ENCODE measurements around the gene ABHD12. TPM values are rescaled to one million over a fixed set of nuclear protein-coding genes. Genes with fewer than 3 reads are reported as not detected.

ABHD12 gene
- total RNA-seq, 1 donor from 2014 or later = 23.2 TPM

GRCh38 chr20:25382704-25383370, 7.8 kb downstream of the ABHD12 start:
- DNase-seq (ENCODE audit: low read depth in 2 of 2) = no peak

- DNase-seq (ENCODE audit: low read depth in 2 of 2) = no peak
Observed at GRCh38 chr20:25380945-25381614, 9.6 kb downstream of the ABHD12 start.

DNA sequence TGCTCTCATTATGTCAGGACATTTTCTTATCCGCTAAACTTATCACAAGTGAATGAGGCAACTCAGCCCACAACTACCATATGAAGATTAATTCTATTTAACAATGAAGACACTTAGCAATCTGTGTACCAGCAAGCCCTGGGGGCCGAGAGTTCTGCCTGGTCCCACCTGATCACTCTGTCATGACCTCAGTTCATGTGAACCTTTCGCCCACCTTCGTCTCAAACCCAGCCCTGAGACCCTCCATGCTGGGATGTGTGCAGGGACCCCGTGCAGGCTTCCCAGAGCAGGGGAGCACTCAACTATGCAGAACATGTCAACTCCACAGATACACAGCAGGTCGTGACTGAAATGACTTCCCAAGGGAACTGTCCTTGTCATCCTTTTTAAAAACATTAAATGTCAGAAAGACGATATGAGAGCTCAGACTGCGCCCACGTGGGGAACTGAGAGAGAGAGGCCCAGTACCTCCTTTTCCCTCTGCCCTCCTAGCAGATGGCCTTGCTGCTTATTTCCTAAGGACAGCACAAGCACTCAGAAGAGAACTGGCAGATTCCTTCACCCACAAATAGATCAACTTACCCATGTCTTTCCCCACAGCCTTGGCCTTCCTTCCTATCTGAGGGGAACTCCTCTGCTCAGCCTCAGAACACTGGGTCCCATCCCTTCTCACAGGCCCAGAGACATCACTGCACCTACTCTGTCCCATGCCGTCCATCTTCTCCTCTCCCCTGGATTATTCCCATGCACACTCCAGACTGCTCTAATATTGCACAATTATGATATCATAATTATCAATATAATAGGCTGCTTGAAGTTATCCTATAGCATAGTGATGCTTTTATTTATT, 11.5 kb downstream of the ABHD12 start:
- DNase-seq (ENCODE audit: low read depth in 2 of 2) = no peak

DNA sequence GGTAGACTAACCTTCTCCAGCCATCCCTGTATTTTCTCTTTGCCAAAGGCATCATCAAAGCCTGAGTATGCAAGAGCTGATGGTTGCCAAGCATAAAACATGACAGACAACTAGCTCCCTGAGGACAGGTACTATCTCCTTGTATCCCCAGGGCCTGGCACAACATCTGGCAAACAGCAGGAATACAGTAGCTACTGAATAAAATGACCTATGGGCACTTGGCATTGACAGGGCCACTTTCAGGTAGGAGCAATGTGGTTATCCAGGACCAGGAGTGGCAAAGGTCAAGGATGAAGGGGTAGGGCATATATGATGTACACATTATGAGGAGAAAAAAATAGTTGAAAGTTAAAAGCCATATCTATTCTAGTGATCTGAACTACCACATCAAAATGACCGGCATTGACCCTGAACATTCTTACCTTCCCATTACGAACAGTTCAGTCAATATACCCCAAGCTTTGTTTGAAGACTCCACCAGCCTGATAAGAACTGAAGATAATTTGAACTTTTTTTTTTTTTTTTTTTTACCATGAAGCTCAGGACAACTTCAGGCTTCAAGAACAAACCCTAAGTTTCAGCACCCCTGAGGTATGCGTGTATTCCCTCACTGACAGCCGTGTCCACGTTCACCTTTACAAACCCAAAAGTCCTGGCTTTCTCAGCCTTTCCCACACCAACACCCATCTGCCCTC, 12.3 kb downstream of the ABHD12 start:
- no peak for DNase-seq (ENCODE audit: low read depth in 2 of 2)

- DNase-seq (ENCODE audit: low read depth in 2 of 2) = no peak
Observed at GRCh38 chr20:25376886-25377285, 13.7 kb downstream of the ABHD12 start.

- DNase-seq (ENCODE audit: low read depth in 2 of 2) = no peak
Observed at GRCh38 chr20:25376236-25376635, 14.4 kb downstream of the ABHD12 start.

GRCh38 chr20:25374842-25375241, 15.8 kb downstream of the ABHD12 start:
- DNase-seq (ENCODE audit: low read depth in 2 of 2) = no peak

GRCh38 chr20:25372584-25373336, 17.9 kb downstream of the ABHD12 start:
- DNase-seq (ENCODE audit: low read depth in 2 of 2) = peak in 1 of 2 donors; percentile 77

DNA sequence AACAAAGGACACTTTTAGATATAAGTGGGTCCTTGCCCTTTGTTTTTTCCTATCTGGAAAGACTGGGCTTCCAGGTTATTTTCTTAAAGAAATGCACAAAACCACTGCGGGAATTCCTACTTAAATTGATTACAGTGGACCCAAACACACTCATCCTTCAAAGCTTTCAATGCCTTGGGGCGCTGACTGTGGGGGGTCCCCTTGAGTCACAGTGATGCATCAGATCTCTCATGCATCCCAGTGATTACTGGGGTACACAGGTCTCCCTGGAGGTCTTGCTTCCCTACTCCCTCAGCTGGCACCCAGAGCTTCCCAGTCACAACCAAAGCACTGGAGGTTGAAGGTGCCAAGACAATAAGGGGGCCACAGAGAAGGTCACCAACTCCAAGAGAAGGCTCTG, 20.7 kb downstream of the ABHD12 start:
- DNase-seq (ENCODE audit: low read depth in 2 of 2) = no peak

GRCh38 chr20:25369529-25369928, 21.1 kb downstream of the ABHD12 start:
- DNase-seq (ENCODE audit: low read depth in 2 of 2) = no peak

- DNase-seq (ENCODE audit: low read depth in 2 of 2) = no peak
Observed at GRCh38 chr20:25368976-25369375, 21.7 kb downstream of the ABHD12 start.

DNA sequence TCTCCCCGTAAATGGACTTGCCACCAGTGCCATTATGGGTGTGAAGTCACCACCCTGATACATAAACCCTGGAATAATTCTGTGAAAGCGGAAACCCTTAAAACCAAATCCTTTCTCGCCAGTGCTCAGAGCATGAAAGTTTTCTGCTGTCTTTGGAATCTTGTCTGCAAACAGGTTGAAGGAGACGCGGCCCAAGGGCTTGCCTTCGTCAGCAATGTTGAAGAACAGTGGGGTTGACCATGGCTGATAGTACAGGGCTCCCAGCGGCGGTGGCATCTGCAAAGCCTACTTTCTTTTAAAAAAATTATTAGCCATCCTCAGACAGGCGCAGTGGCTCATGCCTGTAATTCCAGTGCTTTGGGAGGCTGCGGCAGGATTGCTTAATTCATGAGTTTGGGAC, 22.1 kb downstream of the ABHD12 start:
- DNase-seq (ENCODE audit: low read depth in 2 of 2) = no peak

GRCh38 chr20:25364879-25365699, 25.5 kb downstream of the ABHD12 start:
- no peak for DNase-seq (ENCODE audit: low read depth in 2 of 2)

- no peak for DNase-seq (ENCODE audit: low read depth in 2 of 2)
Observed at GRCh38 chr20:25364180-25364788, 26.4 kb downstream of the ABHD12 start.

- peak in 1 of 2 donors; percentile 27 for DNase-seq (ENCODE audit: low read depth in 2 of 2)
Observed at GRCh38 chr20:25361287-25361683, 29.4 kb downstream of the ABHD12 start.

GRCh38 chr20:25360631-25361286, 29.9 kb downstream of the ABHD12 start:
- DNase-seq (ENCODE audit: low read depth in 2 of 2) = peak; percentile 54 to 64

- DNase-seq (ENCODE audit: low read depth in 2 of 2) = no peak
Observed at GRCh38 chr20:25356271-25356933, 34.2 kb downstream of the ABHD12 start.

DNA sequence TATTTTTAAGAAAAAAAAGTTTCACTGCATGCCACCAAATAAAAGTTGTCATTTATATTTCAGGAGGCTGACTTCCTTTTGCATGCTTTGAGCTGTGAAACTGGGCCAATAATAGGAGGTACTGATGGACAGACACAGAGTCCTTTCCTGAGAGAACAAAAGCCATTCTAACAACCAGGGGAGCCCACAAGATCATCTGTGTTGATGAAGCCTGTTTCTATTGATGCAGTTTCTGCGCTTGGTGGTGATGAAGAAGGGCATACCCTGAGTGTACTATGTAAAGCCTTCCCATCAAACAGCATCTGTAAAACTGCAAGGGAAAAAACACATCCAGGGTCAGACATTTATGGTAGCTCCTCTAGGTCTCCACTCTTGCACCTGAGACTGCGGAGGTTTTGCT, 34.8 kb downstream of the ABHD12 start:
- DNase-seq (ENCODE audit: low read depth in 2 of 2) = peak in 1 of 2 donors; percentile 52
